Measurements from ENCODE around the gene FAM180B. TPM values are rescaled to one million over a fixed set of nuclear protein-coding genes. Genes with fewer than 3 reads are reported as not detected.
"Not testable (repeated sequence)": the region's sequence is repeated elsewhere in the genome, so short reads cannot be mapped to it uniquely, and the experiment has no call there.

FAM180B gene
- not detected in 2 replicates for total RNA-seq (2014; rRNA removed)
- polyA plus RNA-seq (2012): not detected

GRCh38 chr11:47586098-47586855, at the start of gene FAM180B:
Gene FAM180B, plus strand, starts transcription at chr11:47586678. Its CDS starts 91 bp downstream, at chr11:47586769.
- no peak for DNase-seq (ENCODE audit: low read depth)

GRCh38 chr11:47536915-47537314, 49.6 kb upstream of the FAM180B start:
- no peak for DNase-seq (ENCODE audit: low read depth)

GRCh38 chr11:47538741-47539565, 47.5 kb upstream of the FAM180B start:
- DNase-seq (ENCODE audit: low read depth): no peak

GRCh38 chr11:47539681-47540039, 46.8 kb upstream of the FAM180B start:
- DNase-seq (ENCODE audit: low read depth): no peak

- DNase-seq (ENCODE audit: low read depth): no peak
Observed at GRCh38 chr11:47541070-47541469, 45.4 kb upstream of the FAM180B start.

- no peak for DNase-seq (ENCODE audit: low read depth)
Observed at GRCh38 chr11:47545298-47545697, 41.2 kb upstream of the FAM180B start.

GRCh38 chr11:47546274-47546673, 40.2 kb upstream of the FAM180B start:
- not testable (repeated sequence) for DNase-seq (ENCODE audit: low read depth)

- DNase-seq (ENCODE audit: low read depth): no peak
Observed at GRCh38 chr11:47550288-47551047, 36.0 kb upstream of the FAM180B start.

- DNase-seq (ENCODE audit: low read depth): peak; percentile 66
Observed at GRCh38 chr11:47551086-47551485, 35.4 kb upstream of the FAM180B start.

GRCh38 chr11:47552056-47552565, 34.4 kb upstream of the FAM180B start:
- DNase-seq (ENCODE audit: low read depth): peak; percentile 39

- DNase-seq (ENCODE audit: low read depth): peak; percentile 87
Observed at GRCh38 chr11:47552566-47553405, 33.7 kb upstream of the FAM180B start, which contains the start of gene CELF1. Gene CELF1, minus strand, starts transcription at chr11:47553132. Its CDS starts 53,609 bp downstream, at chr11:47499523.

- no peak for DNase-seq (ENCODE audit: low read depth)
Observed at GRCh38 chr11:47553406-47553743, 33.1 kb upstream of the FAM180B start.

GRCh38 chr11:47557004-47557403, 29.5 kb upstream of the FAM180B start:
- DNase-seq (ENCODE audit: low read depth): not testable (repeated sequence)

GRCh38 chr11:47558695-47559094, 27.8 kb upstream of the FAM180B start:
- DNase-seq (ENCODE audit: low read depth): no peak

- no peak for DNase-seq (ENCODE audit: low read depth)
Observed at GRCh38 chr11:47560426-47560825, 26.1 kb upstream of the FAM180B start.

- not testable (repeated sequence) for DNase-seq (ENCODE audit: low read depth)
Observed at GRCh38 chr11:47562393-47562792, 24.1 kb upstream of the FAM180B start.

GRCh38 chr11:47564366-47564765, 22.1 kb upstream of the FAM180B start:
- not testable (repeated sequence) for DNase-seq (ENCODE audit: low read depth)

GRCh38 chr11:47564933-47565339, 21.5 kb upstream of the FAM180B start:
- no peak for DNase-seq (ENCODE audit: low read depth)

GRCh38 chr11:47565340-47566148, 20.9 kb upstream of the FAM180B start, which contains the start of gene PTPMT1:
Gene PTPMT1, plus strand, starts transcription at chr11:47565599. Its CDS starts 24 bp downstream, at chr11:47565623.
- peak; percentile 63 for DNase-seq (ENCODE audit: low read depth)
